Measurements from ENCODE around the gene UBL5.
A peak's percentile ranks its signal among the peaks of the same experiment; 100 is the strongest.
"Not testable (repeated sequence)": the region's sequence is repeated elsewhere in the genome, so short reads cannot be mapped to it uniquely, and the experiment has no call there.

Gene UBL5

DNA sequence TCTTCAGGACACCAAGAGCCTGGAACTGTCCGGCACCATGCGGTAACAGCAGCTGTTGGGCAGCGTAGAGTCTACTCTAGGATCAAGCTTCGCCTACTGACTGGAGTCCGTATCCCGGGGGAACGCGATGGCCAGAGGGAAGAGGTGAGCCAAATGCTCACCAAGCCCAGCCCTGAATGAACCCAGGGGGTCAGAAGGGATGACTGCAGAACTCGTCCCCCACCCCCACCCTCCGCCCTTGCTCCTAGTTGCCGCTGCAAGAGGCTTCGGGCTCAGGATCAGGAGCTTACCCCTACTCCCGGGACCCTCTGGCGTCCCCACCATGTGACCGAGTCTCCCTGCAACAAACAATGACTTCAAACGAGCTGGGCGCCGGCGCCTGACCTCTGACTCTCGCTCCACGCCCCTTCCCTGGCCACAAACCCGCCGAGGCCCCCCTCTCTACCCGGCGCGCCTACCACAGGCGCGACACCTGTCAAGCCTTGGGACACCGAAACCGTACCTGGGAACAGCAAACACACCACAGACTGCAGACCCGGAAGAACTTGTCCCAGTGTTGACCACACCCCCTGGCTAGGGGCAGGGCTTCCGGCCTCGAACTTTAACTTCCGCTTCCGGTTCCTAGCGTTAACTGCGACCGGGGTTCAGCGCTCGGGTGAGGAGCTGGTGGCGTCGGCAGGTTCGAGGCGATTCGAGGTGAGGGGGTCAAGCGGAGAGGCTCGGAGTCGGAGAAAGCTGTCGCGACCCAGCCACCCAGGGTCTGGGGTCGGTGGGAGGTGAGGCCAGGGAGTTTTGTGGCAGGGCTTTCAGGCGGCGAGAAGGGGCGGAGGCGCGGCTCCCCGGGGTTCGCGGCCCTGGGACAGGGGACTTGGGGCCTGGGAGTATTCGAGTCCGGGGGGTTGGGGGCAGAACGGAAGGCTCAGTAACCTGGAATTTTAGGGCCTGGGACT, at the start of gene UBL5:
Gene UBL5 (plus strand): TSS at position 630 of the 950 bp plus-strand sequence. CDS start 420 bp downstream, outside the sequence.
- Mint-ChIP-seq H3K4me3 (peak within 1 kb of the TSS; percentile 100), H3K36me3 (no peaks in the 10 kb centered on the region), H3K9me3 (ENCODE audit: low read depth) (no peaks in the 10 kb centered on the region), H3K4me1 (ENCODE audit: low read depth) (peaks cover 28% of the 10 kb centered on the region), H3K27me3 (no peaks in the 10 kb centered on the region), H3K27ac (peak within 1 kb of the TSS; percentile 97)

- Mint-ChIP-seq H3K4me3 (no peak overlapping the region), H3K9me3 (ENCODE audit: low read depth) (no peaks in the 10 kb centered on the region), H3K4me1 (ENCODE audit: low read depth) (peaks cover 26% of the 10 kb centered on the region), H3K27ac (no peak overlapping the region), H3K36me3 (peaks cover 5% of the 10 kb centered on the region), H3K27me3 (no peaks in the 10 kb centered on the region)
Observed at GRCh38 chr19:9782338-9782737, 45.4 kb upstream of the UBL5 start.

DNA sequence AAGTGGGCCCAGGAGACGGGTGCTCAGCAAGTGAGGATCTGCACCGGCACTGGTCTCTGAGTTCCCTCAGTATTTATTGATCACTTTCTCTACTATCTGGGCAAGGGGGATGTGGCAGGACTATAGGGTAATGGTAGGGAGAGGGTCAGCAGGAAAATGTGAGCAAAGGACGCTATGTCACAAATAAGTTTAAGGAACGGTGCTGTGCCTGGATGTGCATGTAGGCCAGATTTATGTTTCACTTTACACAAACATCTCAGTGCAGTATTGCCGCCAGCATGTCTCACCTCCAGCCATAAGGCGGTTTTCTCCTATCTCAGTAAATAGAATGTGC, 43.6 kb upstream of the UBL5 start:
- peaks cover 26% of the 10 kb centered on the region for H3K4me1 Mint-ChIP-seq (ENCODE audit: low read depth)
- H3K27ac Mint-ChIP-seq: peak overlapping the region; percentile 96
- not testable (repeated sequence) for H3K36me3 Mint-ChIP-seq; H3K27me3 Mint-ChIP-seq; H3K9me3 Mint-ChIP-seq (ENCODE audit: low read depth)
- peak overlapping the region; percentile 95 for H3K4me3 Mint-ChIP-seq

DNA sequence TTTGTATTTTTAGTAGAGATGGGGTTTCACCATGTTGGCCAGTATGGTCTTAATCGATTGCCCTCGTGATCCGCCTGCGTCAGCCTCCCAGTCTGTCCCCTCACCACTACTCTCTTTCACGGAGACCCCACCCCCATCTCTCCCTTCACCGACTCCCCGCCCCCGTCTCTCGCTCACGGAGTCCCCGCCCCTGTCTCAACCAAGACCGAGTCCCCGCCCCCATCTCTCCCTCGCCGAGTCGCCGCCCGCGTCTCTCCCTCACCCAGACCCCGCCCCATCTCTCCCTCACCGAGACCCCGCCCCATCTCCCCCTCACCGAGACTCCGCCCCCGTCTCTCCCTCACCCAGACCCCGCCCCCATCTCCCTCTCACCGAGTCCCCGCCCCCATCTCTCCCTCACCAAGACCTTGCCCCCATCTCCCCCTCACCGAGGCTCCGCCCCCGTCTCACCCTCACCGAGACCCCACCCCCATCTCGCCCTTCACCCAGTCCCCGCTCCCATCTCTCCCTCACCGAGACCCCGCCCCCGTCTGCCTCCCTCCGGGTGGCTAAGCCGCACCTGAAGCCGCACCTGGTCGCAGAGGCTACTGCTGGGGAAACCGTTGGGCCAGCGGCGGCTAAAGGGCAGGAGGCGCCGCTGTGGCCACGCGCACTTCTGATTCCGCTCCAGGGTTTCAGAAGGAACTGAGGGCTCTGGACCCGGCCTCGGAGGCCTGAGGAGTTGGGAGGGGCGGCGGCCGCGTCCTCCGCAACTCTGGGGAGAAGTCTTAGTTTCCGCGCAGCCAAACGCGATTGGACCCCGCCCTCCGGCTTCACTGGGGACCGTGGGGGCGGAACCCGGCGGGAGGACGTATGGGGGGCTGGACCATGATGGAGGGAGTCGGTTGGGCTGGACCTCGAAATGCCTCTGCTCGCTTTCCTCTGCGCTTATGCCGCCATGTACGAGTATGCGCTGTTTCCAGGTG, 42.1 kb upstream of the UBL5 start:
- Mint-ChIP-seq H3K36me3 (no peaks in the 10 kb centered on the region), H3K4me1 (ENCODE audit: low read depth) (peaks cover 33% of the 10 kb centered on the region), H3K27me3 (no peaks in the 10 kb centered on the region), H3K9me3 (ENCODE audit: low read depth) (no peaks in the 10 kb centered on the region), H3K4me3 (peak overlapping the region; percentile 95), H3K27ac (peak overlapping the region; percentile 96)

GRCh38 chr19:9786342-9786741, 41.4 kb upstream of the UBL5 start:
- no peaks in the 10 kb centered on the region for H3K9me3 Mint-ChIP-seq (ENCODE audit: low read depth)
- no peaks in the 10 kb centered on the region for H3K27me3 Mint-ChIP-seq
- H3K27ac Mint-ChIP-seq: peak overlapping the region; percentile 58
- H3K36me3 Mint-ChIP-seq: no peaks in the 10 kb centered on the region
- H3K4me1 Mint-ChIP-seq (ENCODE audit: low read depth): peaks cover 36% of the 10 kb centered on the region
- H3K4me3 Mint-ChIP-seq: peak overlapping the region; percentile 95

DNA sequence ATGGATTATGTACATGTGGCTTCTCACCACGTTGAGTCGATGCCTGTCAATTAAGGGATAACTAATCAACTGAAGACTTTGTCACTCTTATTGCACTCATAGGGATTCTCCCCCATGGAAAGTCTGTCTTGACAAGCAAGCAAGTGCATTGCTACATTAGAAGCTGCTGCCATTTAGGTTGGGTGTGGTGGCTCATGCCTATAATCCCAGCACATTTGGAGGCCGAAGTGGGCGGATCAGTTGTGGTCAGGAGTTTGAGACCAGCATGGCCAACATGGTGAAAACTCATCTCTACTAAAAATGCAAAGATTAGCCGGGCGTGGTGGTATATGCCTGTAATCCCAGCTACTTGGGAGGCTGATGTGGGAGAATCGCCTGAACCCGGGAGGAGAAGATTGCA, 40.9 kb upstream of the UBL5 start:
- Mint-ChIP-seq H3K9me3 (ENCODE audit: low read depth) (no peaks in the 10 kb centered on the region), H3K36me3 (no peaks in the 10 kb centered on the region), H3K4me1 (ENCODE audit: low read depth) (peaks cover 38% of the 10 kb centered on the region)

GRCh38 chr19:9788604-9789003, 39.1 kb upstream of the UBL5 start:
- H3K27me3 Mint-ChIP-seq; H3K4me3 Mint-ChIP-seq; H3K27ac Mint-ChIP-seq; H3K36me3 Mint-ChIP-seq; H3K9me3 Mint-ChIP-seq (ENCODE audit: low read depth): not testable (repeated sequence)
- H3K4me1 Mint-ChIP-seq (ENCODE audit: low read depth): peaks cover 36% of the 10 kb centered on the region

More for the DNA sequence above, 40.9 kb upstream of the UBL5 start:
- Mint-ChIP-seq H3K27ac (peak overlapping the region; percentile 58), H3K4me3 (peak overlapping the region; percentile 73), H3K27me3 (no peaks in the 10 kb centered on the region)

DNA sequence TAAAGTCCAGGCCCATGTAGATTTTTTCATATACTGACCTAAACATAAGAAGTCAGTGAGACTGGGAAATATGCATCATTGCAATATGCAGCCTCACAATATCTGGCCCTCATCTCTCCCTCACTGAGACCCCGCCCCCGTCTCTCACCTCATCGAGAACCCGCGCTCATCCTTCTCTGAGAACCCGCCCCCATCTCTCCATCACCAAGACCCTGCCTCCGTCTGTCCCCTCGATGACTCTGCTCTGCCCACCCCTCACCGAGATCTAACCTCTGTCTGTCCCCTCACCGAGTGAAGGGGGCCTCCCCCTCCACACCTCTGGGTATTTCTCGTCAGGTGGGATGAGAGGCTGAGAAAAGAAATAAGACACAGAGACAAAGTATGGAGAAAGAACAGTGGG, 38.7 kb upstream of the UBL5 start:
- H3K9me3 Mint-ChIP-seq (ENCODE audit: low read depth): peaks cover 4% of the 10 kb centered on the region
- H3K4me1 Mint-ChIP-seq (ENCODE audit: low read depth): peaks cover 33% of the 10 kb centered on the region
- H3K27ac Mint-ChIP-seq: no peak overlapping the region
- no peaks in the 10 kb centered on the region for H3K36me3 Mint-ChIP-seq
- no peak overlapping the region for H3K4me3 Mint-ChIP-seq
- H3K27me3 Mint-ChIP-seq: no peaks in the 10 kb centered on the region

DNA sequence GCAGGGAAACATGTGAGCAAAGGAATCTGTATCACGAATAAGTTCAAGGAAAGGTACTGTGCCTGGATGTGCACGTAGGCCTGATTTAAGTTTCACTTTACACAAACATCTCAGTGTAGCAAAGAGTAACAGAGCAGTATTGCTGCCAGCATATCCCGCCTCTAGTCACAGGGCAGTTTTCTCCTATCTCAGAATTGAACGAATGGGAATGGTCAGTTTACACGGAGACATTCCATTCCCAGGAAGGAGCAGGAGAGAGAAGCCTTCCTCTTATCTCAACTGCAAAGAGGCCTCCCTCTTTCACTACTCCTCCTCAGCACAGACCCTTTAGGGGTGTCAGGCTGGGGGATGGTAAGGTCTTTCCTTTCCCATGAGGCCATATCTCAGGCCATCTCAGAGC, 38.1 kb upstream of the UBL5 start:
- H3K4me3 Mint-ChIP-seq; H3K9me3 Mint-ChIP-seq (ENCODE audit: low read depth); H3K27me3 Mint-ChIP-seq; H3K36me3 Mint-ChIP-seq; H3K27ac Mint-ChIP-seq: not testable (repeated sequence)
- peaks cover 29% of the 10 kb centered on the region for H3K4me1 Mint-ChIP-seq (ENCODE audit: low read depth)

GRCh38 chr19:9791073-9791367, 36.7 kb upstream of the UBL5 start:
- H3K4me1 Mint-ChIP-seq (ENCODE audit: low read depth): peaks cover 22% of the 10 kb centered on the region
- not testable (repeated sequence) for H3K27me3 Mint-ChIP-seq; H3K36me3 Mint-ChIP-seq; H3K9me3 Mint-ChIP-seq (ENCODE audit: low read depth)
- H3K4me3 Mint-ChIP-seq: peak overlapping the region; percentile 91
- peak overlapping the region; percentile 41 for H3K27ac Mint-ChIP-seq

- Mint-ChIP-seq H3K27me3 (no peaks in the 10 kb centered on the region), H3K4me3 (peak overlapping the region; percentile 91), H3K9me3 (ENCODE audit: low read depth) (peaks cover 4% of the 10 kb centered on the region), H3K36me3 (no peaks in the 10 kb centered on the region), H3K4me1 (ENCODE audit: low read depth) (peaks cover 24% of the 10 kb centered on the region), H3K27ac (peak overlapping the region; percentile 86)
Observed at GRCh38 chr19:9791552-9792205, 36.0 kb upstream of the UBL5 start.

DNA sequence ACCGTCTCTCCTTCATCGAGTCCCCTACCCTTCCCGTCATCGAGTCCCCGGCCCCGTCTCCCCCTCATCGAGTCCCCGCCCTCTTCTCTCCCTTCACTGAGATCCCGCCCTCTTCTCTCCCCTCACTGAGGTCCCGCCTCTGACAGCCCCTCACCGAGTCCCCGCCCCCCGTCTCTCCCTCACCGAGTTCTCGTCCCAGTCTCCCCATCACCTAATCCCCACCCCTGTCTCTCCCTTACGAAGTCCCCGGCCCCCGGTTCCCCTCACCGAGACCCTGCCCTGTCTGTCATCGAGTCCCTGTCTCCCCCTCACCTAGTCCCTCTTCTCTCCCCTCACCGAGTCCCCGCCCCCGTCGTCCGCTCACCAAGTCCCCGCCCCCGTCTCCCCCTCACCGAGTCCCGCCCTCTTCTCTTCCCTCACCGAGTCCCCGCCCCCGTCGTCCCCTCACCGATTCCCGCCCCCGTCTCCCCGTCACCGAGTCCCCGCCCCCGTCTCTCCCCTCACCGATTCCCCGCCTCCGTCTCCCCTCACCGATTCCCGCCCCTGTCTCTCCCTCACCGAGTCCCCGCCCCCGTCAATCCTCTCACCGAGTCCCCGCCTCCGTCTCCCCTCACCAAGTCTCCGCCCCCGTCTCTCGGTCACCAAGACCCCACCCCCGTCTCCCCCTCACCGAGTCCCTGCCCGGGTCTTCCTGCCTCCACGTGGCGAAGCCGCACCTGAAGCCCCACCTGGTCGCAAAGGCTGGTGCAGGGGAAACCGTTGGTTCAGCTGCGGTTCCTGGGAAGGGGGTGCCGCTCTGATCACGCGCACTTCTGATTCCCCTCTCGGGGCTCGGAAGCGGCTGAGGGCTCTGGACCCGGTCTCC, 35.3 kb upstream of the UBL5 start:
- H3K27me3 Mint-ChIP-seq: no peaks in the 10 kb centered on the region
- H3K9me3 Mint-ChIP-seq (ENCODE audit: low read depth): peaks cover 4% of the 10 kb centered on the region
- peak overlapping the region; percentile 81 for H3K27ac Mint-ChIP-seq
- H3K36me3 Mint-ChIP-seq: no peaks in the 10 kb centered on the region
- peak overlapping the region; percentile 91 for H3K4me3 Mint-ChIP-seq
- H3K4me1 Mint-ChIP-seq (ENCODE audit: low read depth): peaks cover 23% of the 10 kb centered on the region

DNA sequence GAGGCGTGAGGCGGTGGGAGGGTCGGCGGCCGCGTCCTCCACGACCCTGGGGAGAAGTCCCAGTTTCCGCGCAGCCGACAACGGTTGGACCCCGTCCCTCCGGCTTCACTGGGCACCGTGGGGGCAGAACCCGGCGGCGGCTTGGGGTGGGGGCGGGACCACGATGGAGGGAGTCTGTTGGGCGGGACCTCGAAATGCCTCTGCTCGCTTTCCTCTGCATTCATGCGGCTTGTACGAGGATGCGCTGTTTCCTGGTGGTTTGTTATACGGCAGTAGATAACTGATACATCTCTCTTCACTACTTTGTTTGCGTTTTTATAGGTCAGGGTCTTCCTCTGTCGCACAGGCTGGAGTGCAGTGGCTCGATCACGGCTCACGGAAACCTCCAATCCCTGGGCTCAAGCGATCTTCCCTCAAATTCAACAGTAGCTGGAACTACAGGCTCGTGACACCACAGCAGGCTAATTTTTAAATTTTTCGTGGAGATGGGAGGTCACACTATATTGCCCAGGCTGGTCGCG, 34.6 kb upstream of the UBL5 start:
- Mint-ChIP-seq H3K4me3 (peak overlapping the region; percentile 91), H3K4me1 (ENCODE audit: low read depth) (peaks cover 25% of the 10 kb centered on the region), H3K36me3 (no peaks in the 10 kb centered on the region), H3K27me3 (no peaks in the 10 kb centered on the region), H3K9me3 (ENCODE audit: low read depth) (peaks cover 4% of the 10 kb centered on the region), H3K27ac (peak overlapping the region; percentile 85)

Data from activated naive CD8-positive, alpha-beta T cell (primary cell).